Measurements from ENCODE around the gene TSC22D2.
A peak's percentile ranks its signal among the peaks of the same experiment; 100 is the strongest.
"Not testable (repeated sequence)": the region's sequence is repeated elsewhere in the genome, so short reads cannot be mapped to it uniquely, and the experiment has no call there.

Gene TSC22D2

GRCh38 chr3:150460484-150460883 lies 52.4 kb downstream of the TSC22D2 start:
- Histone ChIP-seq H3K4me3 (ENCODE audit: low read length) (no peak overlapping the region), H3K9me3 (ENCODE audit: control insufficient read depth, low read length) (no peaks in the 10 kb centered on the region), H3K9ac (ENCODE audit: low read length) (no peak overlapping the region), H3K27me3 (ENCODE audit: control insufficient read depth, insufficient read depth, low read length) (no peaks in the 10 kb centered on the region), H3K4me1 (ENCODE audit: control insufficient read depth, insufficient read depth, low read length) (peaks cover 5% of the 10 kb centered on the region), H3K36me3 (ENCODE audit: control insufficient read depth, insufficient read depth, low read length) (no peaks in the 10 kb centered on the region)

GRCh38 chr3:150461399-150461798 lies 53.3 kb downstream of the TSC22D2 start:
- H3K27me3 ChIP-seq (ENCODE audit: control insufficient read depth, insufficient read depth, low read length), result no peaks in the 10 kb centered on the region
- H3K4me1 ChIP-seq (ENCODE audit: control insufficient read depth, insufficient read depth, low read length), result peaks cover 5% of the 10 kb centered on the region
- no peaks in the 10 kb centered on the region for H3K36me3 ChIP-seq (ENCODE audit: control insufficient read depth, insufficient read depth, low read length)
- no peak overlapping the region for H3K4me3 ChIP-seq (ENCODE audit: low read length)
- no peaks in the 10 kb centered on the region for H3K9me3 ChIP-seq (ENCODE audit: control insufficient read depth, low read length)
- no peak overlapping the region for H3K9ac ChIP-seq (ENCODE audit: low read length)

GRCh38 chr3:150462108-150462507 lies 54.0 kb downstream of the TSC22D2 start:
- H3K9ac ChIP-seq (ENCODE audit: low read length), result no peak overlapping the region
- no peaks in the 10 kb centered on the region for H3K27me3 ChIP-seq (ENCODE audit: control insufficient read depth, insufficient read depth, low read length)
- H3K4me1 ChIP-seq (ENCODE audit: control insufficient read depth, insufficient read depth, low read length), result peaks cover 5% of the 10 kb centered on the region
- H3K4me3 ChIP-seq (ENCODE audit: low read length), result no peak overlapping the region
- H3K9me3 ChIP-seq (ENCODE audit: control insufficient read depth, low read length), result no peaks in the 10 kb centered on the region
- no peaks in the 10 kb centered on the region for H3K36me3 ChIP-seq (ENCODE audit: control insufficient read depth, insufficient read depth, low read length)

DNA sequence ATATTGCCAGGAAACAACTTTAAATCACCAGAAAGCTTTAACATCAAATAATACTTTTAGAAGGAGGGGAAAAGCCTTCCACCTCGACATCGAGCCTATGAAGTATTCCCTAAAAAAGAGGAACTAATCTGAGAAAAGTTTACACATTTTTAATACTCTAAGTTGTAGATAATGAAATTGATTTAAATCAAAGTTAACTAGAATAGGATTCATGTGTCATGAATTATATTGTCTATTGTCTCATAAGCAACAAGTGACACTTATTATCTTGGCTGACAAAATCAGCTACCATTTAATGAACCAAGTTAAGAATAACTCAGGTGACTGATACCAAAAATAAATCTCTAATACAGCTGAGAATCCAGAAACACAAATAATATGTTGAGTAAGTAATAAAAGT lies 56.6 kb downstream of the TSC22D2 start:
- Histone ChIP-seq H3K4me3 (ENCODE audit: low read length) (no peak overlapping the region), H3K27me3 (ENCODE audit: control insufficient read depth, insufficient read depth, low read length) (no peaks in the 10 kb centered on the region), H3K9ac (ENCODE audit: low read length) (no peak overlapping the region), H3K4me1 (ENCODE audit: control insufficient read depth, insufficient read depth, low read length) (peaks cover 14% of the 10 kb centered on the region), H3K9me3 (ENCODE audit: control insufficient read depth, low read length) (no peaks in the 10 kb centered on the region), H3K36me3 (ENCODE audit: control insufficient read depth, insufficient read depth, low read length) (no peaks in the 10 kb centered on the region)

- H3K4me1 ChIP-seq (ENCODE audit: control insufficient read depth, insufficient read depth, low read length), result peaks cover 16% of the 10 kb centered on the region
- no peak overlapping the region for H3K4me3 ChIP-seq (ENCODE audit: low read length)
- no peaks in the 10 kb centered on the region for H3K36me3 ChIP-seq (ENCODE audit: control insufficient read depth, insufficient read depth, low read length)
- no peaks in the 10 kb centered on the region for H3K27me3 ChIP-seq (ENCODE audit: control insufficient read depth, insufficient read depth, low read length)
- H3K9ac ChIP-seq (ENCODE audit: low read length), result no peak overlapping the region
- no peaks in the 10 kb centered on the region for H3K9me3 ChIP-seq (ENCODE audit: control insufficient read depth, low read length)
These were observed 59.3 kb downstream of the TSC22D2 start for GRCh38 chr3:150467381-150467780.

GRCh38 chr3:150469031-150469930 lies 61.2 kb downstream of the TSC22D2 start:
- no peaks in the 10 kb centered on the region for H3K27me3 ChIP-seq (ENCODE audit: control insufficient read depth, insufficient read depth, low read length)
- peaks cover 16% of the 10 kb centered on the region for H3K4me1 ChIP-seq (ENCODE audit: control insufficient read depth, insufficient read depth, low read length)
- H3K9ac ChIP-seq (ENCODE audit: low read length), result peak overlapping the region; percentile 44
- H3K36me3 ChIP-seq (ENCODE audit: control insufficient read depth, insufficient read depth, low read length), result no peaks in the 10 kb centered on the region
- no peaks in the 10 kb centered on the region for H3K9me3 ChIP-seq (ENCODE audit: control insufficient read depth, low read length)
- no peak overlapping the region for H3K4me3 ChIP-seq (ENCODE audit: low read length)

- Histone ChIP-seq H3K4me3 (ENCODE audit: low read length) (no peak overlapping the region), H3K9me3 (ENCODE audit: control insufficient read depth, low read length) (no peaks in the 10 kb centered on the region), H3K4me1 (ENCODE audit: control insufficient read depth, insufficient read depth, low read length) (peaks cover 16% of the 10 kb centered on the region), H3K36me3 (ENCODE audit: control insufficient read depth, insufficient read depth, low read length) (no peaks in the 10 kb centered on the region), H3K27me3 (ENCODE audit: control insufficient read depth, insufficient read depth, low read length) (no peaks in the 10 kb centered on the region), H3K9ac (ENCODE audit: low read length) (peak overlapping the region; percentile 44)
These were observed 62.0 kb downstream of the TSC22D2 start for GRCh38 chr3:150469931-150470740.

GRCh38 chr3:150472421-150472820 lies 64.3 kb downstream of the TSC22D2 start:
- Histone ChIP-seq H3K36me3 (ENCODE audit: control insufficient read depth, insufficient read depth, low read length) (no peaks in the 10 kb centered on the region), H3K9me3 (ENCODE audit: control insufficient read depth, low read length) (no peaks in the 10 kb centered on the region)

GRCh38 chr3:150473161-150473560 lies 65.1 kb downstream of the TSC22D2 start:
- H3K27me3 ChIP-seq (ENCODE audit: control insufficient read depth, insufficient read depth, low read length); H3K4me3 ChIP-seq (ENCODE audit: low read length); H3K36me3 ChIP-seq (ENCODE audit: control insufficient read depth, insufficient read depth, low read length); H3K9ac ChIP-seq (ENCODE audit: low read length); H3K9me3 ChIP-seq (ENCODE audit: control insufficient read depth, low read length): not testable (repeated sequence)
- peaks cover 16% of the 10 kb centered on the region for H3K4me1 ChIP-seq (ENCODE audit: control insufficient read depth, insufficient read depth, low read length)

More at GRCh38 chr3:150472421-150472820, 64.3 kb downstream of the TSC22D2 start:
- Histone ChIP-seq H3K9ac (ENCODE audit: low read length) (no peak overlapping the region), H3K27me3 (ENCODE audit: control insufficient read depth, insufficient read depth, low read length) (no peaks in the 10 kb centered on the region), H3K4me1 (ENCODE audit: control insufficient read depth, insufficient read depth, low read length) (peaks cover 16% of the 10 kb centered on the region), H3K4me3 (ENCODE audit: low read length) (no peak overlapping the region)

DNA sequence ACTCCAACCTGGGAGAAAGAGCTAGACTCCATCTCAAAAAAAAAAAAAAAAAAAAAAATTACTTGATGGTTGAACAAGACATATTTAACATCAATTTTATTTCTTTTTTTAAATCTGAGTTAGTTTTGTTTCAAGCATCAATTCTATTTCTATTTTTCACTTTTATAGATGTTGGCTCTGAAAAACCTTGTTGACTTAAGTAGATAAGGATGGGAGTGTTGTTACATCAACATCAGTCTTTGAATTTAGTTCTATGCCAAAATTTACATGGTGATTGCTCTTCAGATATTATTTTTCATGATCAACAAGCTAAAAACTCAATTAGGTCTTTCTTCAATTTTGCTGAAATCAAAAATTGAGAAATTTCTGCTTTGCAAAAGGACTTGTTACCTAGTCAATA lies 71.3 kb downstream of the TSC22D2 start:
- no peaks in the 10 kb centered on the region for H3K36me3 ChIP-seq (ENCODE audit: control insufficient read depth, insufficient read depth, low read length)
- H3K4me3 ChIP-seq (ENCODE audit: low read length), result no peak overlapping the region
- no peaks in the 10 kb centered on the region for H3K9me3 ChIP-seq (ENCODE audit: control insufficient read depth, low read length)
- H3K27me3 ChIP-seq (ENCODE audit: control insufficient read depth, insufficient read depth, low read length), result no peaks in the 10 kb centered on the region
- H3K9ac ChIP-seq (ENCODE audit: low read length), result no peak overlapping the region
- H3K4me1 ChIP-seq (ENCODE audit: control insufficient read depth, insufficient read depth, low read length), result no peaks in the 10 kb centered on the region

- H3K4me1 ChIP-seq (ENCODE audit: control insufficient read depth, insufficient read depth, low read length), result no peaks in the 10 kb centered on the region
- no peak overlapping the region for H3K4me3 ChIP-seq (ENCODE audit: low read length)
- no peak overlapping the region for H3K9ac ChIP-seq (ENCODE audit: low read length)
- no peaks in the 10 kb centered on the region for H3K9me3 ChIP-seq (ENCODE audit: control insufficient read depth, low read length)
- no peaks in the 10 kb centered on the region for H3K36me3 ChIP-seq (ENCODE audit: control insufficient read depth, insufficient read depth, low read length)
- no peaks in the 10 kb centered on the region for H3K27me3 ChIP-seq (ENCODE audit: control insufficient read depth, insufficient read depth, low read length)
These were observed 72.8 kb downstream of the TSC22D2 start for GRCh38 chr3:150480877-150481276.

- no peaks in the 10 kb centered on the region for H3K36me3 ChIP-seq (ENCODE audit: control insufficient read depth, insufficient read depth, low read length)
- no peaks in the 10 kb centered on the region for H3K4me1 ChIP-seq (ENCODE audit: control insufficient read depth, insufficient read depth, low read length)
- H3K4me3 ChIP-seq (ENCODE audit: low read length), result no peak overlapping the region
- no peaks in the 10 kb centered on the region for H3K9me3 ChIP-seq (ENCODE audit: control insufficient read depth, low read length)
- H3K27me3 ChIP-seq (ENCODE audit: control insufficient read depth, insufficient read depth, low read length), result no peaks in the 10 kb centered on the region
- no peak overlapping the region for H3K9ac ChIP-seq (ENCODE audit: low read length)
These were observed 75.1 kb downstream of the TSC22D2 start for GRCh38 chr3:150483226-150483625.
